HEK293T (cell line): Measurements from ENCODE around the gene MOK.

Experiments used
- BHLHE40 ChIP-seq: fragments of 450-650 bp; IDR thresholded peaks from 2 replicates; pipeline ENCODE4 v1.6.1; 2016; ENCODE audit warnings: mild to moderate bottlenecking, moderate library complexity, borderline replicate concordance
- CTBP1 ChIP-seq: fragments of 450-650 bp; IDR thresholded peaks from 2 replicates; pipeline ENCODE4 v1.6.1; 2016; ENCODE audit warnings: borderline replicate concordance
- ELF4 ChIP-seq: fragments of 450-650 bp; IDR thresholded peaks from 2 replicates; pipeline ENCODE4 v1.6.1; 2017; ENCODE audit warnings: antibody characterized with exemption
- FOXA1 ChIP-seq: fragments of 450-650 bp; IDR thresholded peaks from 2 replicates; pipeline ENCODE4 v1.6.1; 2016; ENCODE audit warnings: mild to moderate bottlenecking
- FOXK2 ChIP-seq: fragments of 450-650 bp; IDR thresholded peaks from 2 replicates; pipeline ENCODE4 v1.6.1; 2016; ENCODE audit warnings: mild to moderate bottlenecking
- HDGF ChIP-seq: fragments of 450-650 bp; IDR thresholded peaks from 2 replicates; pipeline ENCODE4 v1.6.1; 2017; ENCODE audit warnings: antibody characterized with exemption, borderline replicate concordance
- L3MBTL2 ChIP-seq: fragments of 450-650 bp; conservative IDR thresholded peaks from 2 replicates; pipeline ENCODE4 v1.6.1; 2016; ENCODE audit warnings: mild to moderate bottlenecking
- LEF1 ChIP-seq: fragments of 450-650 bp; IDR thresholded peaks from 2 replicates; pipeline ENCODE4 v1.6.1; 2017; ENCODE audit warnings: mild to moderate bottlenecking, borderline replicate concordance
- NFRKB ChIP-seq: fragments of 450-650 bp; IDR thresholded peaks from 2 replicates; pipeline ENCODE4 v1.6.1; 2016; ENCODE audit warnings: mild to moderate bottlenecking, moderate library complexity
- ZNF384 ChIP-seq: fragments of 450-650 bp; IDR thresholded peaks from 2 replicates; pipeline ENCODE4 v1.6.1; 2016

GRCh38 chr14:102320033-102320660, 15.2 kb upstream of the MOK start:
- no peak for TF ChIP-seq ZNF384
- no peak for TF ChIP-seq LEF1
- TF ChIP-seq FOXK2 = no peak
- TF ChIP-seq HDGF = no peak
- TF ChIP-seq NFRKB = no peak
- no peak for TF ChIP-seq CTBP1
- no peak for TF ChIP-seq ELF4
- TF ChIP-seq L3MBTL2 = 0 out of 2 replicates have a peak, but pooled peaks have one; percentile 18
- no peak for TF ChIP-seq FOXA1
- TF ChIP-seq BHLHE40 = no peak
